HG02623 (cell line): ENCODE measurements around the gene MAP3K5.

Experiments used
- ATAC-seq: cut with Tn5 transposase; IDR thresholded peaks from one replicate; pipeline ENCODE4 v1.9.1; 2021; ENCODE audit warnings: moderate library complexity; ENCODE audit not compliant: unreplicated experiment

The MAP3K5 gene

DNA sequence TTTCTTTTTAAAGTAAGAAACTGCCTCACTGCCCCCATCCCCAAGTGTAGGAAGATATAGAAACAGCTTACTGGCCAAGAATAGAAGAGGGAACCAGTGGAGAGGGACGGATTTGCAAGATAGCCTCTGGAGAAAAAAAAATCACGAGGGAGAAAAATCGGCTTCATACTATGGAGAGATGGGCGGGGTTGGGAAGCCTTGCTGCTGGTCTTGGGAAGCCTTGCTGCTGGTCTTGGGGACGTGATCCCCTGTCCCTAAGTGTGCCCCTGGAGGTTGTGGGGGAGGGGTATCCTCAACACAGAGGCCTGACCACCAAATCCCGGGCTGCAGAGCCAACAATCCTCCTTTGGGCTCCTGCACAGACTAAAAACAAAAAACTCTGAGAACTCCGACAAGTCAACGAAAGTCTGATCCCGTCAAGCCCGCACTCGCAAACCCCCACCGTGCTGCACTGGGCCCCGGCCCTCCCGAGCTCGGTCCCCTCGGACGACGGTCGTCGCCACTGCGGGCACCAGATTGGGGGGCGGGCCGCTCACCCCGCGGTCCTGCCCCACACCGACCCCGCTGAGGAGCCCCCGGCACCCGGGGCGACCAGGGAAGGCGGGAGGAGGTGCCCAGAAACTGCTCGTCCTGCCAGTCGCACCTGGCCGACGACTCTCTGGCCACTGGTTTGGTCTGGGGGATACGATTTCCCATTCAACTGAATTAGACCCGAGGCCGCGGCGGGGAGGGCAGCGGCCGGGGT is 242.8 kb downstream of the MAP3K5 start:
- ATAC-seq = no peak

DNA sequence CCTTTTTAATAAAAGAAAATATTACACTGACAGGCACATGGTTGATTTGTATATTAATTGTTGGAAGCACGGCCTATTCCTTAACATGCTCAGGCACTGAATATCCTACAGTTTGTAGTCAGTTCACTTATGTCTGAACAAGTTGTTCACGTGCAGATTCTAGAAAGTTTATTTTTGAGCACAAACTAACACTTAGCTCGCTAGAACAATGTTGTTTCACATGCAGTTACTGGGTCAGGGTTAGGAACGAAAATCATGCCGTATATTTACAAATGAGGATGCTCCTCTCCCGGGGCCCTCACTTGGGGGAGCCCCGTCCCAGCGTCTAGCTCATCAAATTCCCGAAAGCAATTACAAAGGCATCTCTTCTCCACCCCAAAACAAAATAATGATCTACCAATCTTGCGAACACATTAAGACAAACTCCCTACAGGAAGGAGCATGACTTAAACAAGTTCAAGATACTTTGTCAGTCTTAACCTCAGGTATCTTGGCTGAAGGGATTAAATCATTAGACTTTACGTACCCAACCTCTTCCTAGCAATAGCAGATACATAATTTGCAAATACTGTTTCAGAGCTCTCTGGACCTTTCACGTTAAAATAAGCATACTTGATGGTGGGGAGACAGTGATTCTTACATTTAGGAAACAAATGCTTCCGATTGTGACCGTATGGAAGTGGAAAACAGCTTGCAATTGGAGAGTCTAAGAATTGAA is 243.5 kb downstream of the MAP3K5 start:
- no peak for ATAC-seq

GRCh38 chr6:136547871-136548270 is 244.4 kb downstream of the MAP3K5 start:
- no peak for ATAC-seq

- ATAC-seq = no peak
Measured at GRCh38 chr6:136547336-136547735, 244.9 kb downstream of the MAP3K5 start.

DNA sequence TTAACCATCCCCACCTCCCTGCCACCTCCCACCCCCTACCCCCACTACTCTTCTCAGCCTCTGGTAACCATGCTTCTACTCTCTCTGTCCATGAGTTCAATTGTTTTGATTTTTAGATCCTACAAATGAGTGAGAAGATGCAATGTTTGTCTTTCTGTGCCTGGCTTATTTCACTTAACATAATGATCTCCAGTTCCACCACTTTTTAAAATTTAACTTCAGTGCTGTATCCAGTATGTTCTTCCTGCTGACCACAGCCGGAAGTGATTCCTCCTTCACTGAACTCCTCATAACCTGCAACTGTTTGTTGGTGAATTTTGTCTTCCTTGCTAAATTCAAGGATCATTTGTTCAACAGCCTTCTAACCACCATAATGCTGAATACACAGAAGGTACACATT is 245.9 kb downstream of the MAP3K5 start:
- no peak for ATAC-seq

- ATAC-seq = no peak
Measured at GRCh38 chr6:136544326-136544725, 248.0 kb downstream of the MAP3K5 start.

DNA sequence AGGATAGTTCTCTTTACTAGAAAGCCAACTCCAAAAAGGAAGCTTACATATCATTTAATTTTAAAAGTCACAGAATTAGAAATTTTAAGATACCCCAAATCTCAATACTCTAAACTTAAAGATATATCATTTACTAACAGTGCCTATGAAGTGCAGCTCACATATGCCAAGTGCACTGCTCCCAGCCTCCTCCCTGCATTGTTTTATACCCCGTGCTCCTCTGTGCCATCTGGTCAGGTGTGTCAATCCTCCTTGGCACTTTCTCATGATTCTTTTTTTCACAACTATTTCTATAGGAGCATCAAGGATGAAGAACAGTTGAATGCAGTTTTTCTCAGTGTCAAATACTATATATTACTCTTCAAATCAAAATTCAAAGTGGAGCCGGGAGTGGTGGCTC is 250.9 kb downstream of the MAP3K5 start:
- no peak for ATAC-seq

- no peak for ATAC-seq
Measured at GRCh38 chr6:136539967-136540652, 252.2 kb downstream of the MAP3K5 start.

GRCh38 chr6:136538836-136539235 is 253.4 kb downstream of the MAP3K5 start:
- ATAC-seq = no peak

DNA sequence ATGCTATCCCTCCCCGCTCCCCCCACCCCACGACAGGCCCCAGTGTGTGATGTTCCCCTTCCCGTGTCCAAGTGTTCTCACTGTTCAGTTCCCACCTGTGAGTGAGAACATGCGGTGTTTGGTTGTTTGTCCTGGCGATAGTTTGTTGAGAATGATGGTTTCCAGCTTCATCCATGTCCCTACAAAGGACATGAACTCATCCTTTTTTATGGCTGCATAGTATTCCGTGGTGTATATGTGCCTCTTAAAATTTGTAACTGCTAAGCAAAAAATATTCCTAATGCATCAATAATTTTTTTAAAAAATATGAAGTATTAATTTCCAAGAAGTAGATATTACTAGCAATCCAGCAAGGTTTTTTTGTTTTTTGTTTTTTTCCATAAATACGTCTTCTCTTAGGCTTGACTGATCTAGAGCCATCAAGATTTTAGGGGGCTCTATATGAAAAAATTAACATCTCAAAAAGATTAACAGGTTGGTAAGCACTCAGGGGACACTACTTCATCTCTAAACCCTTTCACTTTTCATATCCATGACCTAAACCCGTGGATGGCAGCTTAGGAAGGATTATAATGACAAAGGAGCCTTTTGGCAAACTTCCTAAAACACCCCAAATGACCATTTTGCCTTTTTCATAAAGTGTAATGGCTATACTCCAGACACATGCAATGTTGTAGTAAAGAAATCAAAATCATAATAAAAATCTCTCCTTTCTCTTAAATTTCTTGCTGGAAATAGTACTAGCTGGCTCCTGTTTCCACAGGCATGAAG is 256.2 kb downstream of the MAP3K5 start:
- no peak for ATAC-seq

DNA sequence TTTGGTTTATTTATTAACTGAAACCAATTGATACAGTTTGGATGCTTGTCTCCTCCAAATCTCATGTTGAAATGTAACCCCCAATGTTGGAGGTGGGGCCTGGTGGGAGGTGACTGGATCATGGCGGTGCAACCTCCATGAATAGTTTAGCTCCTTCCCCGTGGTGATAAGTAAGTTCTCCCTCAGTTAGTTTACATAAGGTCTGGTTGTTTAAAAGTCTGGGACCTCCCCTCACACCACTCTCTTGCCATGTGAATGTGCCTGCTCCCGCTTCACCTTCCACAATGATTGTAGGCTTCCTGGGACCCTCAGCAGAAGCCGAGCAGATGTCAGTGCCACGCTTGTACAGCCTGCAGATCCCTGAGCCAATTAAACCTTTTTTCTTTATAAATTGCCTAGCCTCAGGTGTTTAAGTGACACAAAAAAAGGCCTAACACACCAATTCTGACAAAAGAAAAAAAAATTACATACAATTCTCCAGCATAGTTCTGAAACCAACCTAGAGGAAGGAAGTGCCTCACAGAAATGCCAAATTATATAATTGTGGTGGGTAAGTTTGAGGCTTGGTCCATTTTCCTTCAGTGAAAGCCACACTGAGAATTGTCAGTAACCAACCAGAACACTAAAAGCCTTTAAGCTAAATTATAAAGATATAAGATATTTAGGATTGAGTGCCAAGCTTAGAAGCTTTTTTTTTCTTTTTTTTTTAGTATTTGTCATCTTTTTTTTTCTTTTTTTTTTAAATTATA is 257.1 kb downstream of the MAP3K5 start:
- no peak for ATAC-seq

- ATAC-seq = no peak
Measured at GRCh38 chr6:136534268-136534667, 258.0 kb downstream of the MAP3K5 start.

GRCh38 chr6:136533487-136533886 is 258.8 kb downstream of the MAP3K5 start:
- no peak for ATAC-seq

- ATAC-seq = no peak
Measured at GRCh38 chr6:136532030-136532429, 260.2 kb downstream of the MAP3K5 start.

DNA sequence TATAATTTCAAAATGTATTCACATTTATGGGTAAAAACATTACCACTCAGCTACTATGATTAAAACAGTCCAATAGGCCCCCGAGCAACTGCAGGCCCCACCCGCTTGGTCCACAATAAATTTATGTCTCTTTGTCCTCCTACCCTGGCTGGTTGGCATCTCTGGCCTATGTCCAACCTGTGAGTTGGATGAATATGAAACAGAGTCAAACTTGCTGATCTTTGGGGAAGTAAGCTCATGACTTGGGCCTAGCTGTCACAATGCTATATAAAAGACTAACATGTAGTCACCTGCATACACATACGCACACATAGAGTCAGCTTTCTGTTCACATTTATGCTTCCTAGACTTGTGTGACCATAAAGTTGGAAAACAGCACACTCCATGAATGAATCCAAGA is 262.6 kb downstream of the MAP3K5 start:
- no peak for ATAC-seq

DNA sequence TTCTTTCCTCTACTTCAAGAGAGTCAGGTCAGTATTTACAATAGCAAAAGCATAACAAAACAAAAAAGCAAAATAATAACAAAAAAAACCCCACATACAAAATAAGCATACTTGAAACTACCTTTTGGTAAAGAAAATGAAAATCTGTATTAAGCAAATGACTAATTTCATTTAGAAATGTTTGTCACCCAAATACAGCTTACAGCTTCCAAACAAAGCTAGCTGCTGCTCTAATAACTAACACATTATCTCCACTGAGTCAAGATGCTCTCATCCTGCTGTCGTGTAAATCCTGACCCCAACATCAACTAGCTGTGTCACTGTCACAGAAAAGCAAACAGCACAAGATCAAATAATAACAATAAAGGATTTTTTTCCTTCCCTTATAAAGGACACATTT is 263.8 kb downstream of the MAP3K5 start:
- ATAC-seq = no peak

GRCh38 chr6:136527831-136528230 is 264.4 kb downstream of the MAP3K5 start:
- ATAC-seq = no peak

DNA sequence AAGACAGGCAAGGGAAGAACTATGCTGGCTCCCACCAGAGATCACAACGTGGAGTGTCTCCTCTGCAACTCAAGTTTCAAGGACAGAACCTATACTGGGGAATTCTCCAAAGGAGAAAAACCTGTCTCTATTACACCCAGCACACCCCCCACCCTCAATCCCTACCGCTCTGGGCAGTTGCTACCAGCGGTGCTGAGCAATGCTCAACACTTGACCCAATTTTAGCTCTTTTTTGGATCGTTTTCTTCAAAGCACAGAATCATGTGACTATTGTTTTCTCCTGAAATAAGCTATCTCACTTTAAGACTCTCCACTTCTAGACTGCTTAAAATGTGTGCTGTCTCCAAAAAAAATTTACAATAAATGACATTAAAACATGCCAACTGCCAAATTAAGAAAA is 265.3 kb downstream of the MAP3K5 start:
- no peak for ATAC-seq

DNA sequence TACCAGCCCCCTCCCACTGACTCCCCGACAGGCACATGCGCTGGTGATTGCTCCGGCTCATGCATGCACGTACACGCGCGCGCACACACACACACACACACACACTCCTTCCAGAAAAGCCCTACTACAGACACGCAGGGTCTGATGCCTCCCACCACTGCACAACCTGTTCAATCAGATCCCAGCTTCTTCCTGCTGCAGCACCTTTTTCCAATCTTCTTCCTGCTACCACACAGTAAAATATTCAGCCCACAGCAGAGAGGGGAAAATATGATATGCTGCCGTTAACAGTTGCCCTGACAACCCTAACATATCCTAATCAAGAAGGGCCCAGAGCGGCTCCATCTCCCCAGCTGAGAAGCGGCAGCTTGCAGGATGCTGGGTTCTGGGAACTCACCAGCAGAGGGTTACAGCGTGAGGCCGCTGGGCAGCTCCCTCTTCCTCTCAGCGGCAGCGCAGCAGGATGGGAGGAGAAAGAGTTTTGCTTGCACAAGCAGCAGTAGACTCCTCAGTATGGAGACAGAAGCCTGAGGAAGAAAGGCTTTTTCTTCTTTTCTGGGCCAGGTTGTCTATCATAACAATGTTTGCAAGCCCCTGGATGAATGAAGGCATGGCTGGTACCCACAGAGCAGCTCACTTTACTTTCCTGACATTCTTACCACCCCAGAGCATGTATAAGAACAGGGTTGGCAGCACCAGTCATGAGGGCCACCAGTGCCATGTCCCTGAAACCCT is 265.9 kb downstream of the MAP3K5 start:
- no peak for ATAC-seq
